Fibroblast of skin of right biceps (primary cell): Measurements from ENCODE around the gene DNAH6.
"Not testable (repeated sequence)": the region's sequence is repeated elsewhere in the genome, so short reads cannot be mapped to it uniquely, and the experiment has no call there.

ENCODE experiments used
- DNase-seq: peaks from one replicate; pipeline ENCODE4 v3.0.0-alpha.2; 2013

The DNAH6 gene

GRCh38 chr2:84516234-84516986 lies at the start of gene DNAH6:
Gene DNAH6 (plus strand): TSS chr2:84516498. CDS start chr2:84517827, 1,329 bp downstream.
- DNase-seq = peak; percentile 92

GRCh38 chr2:84467389-84467788 lies 48.9 kb upstream of the DNAH6 start:
- DNase-seq = no peak

- DNase-seq = peak; percentile 36
Observed at GRCh38 chr2:84472423-84472822, 43.9 kb upstream of the DNAH6 start.

- DNase-seq = no peak
Observed at GRCh38 chr2:84472856-84473565, 43.3 kb upstream of the DNAH6 start.

- no peak for DNase-seq
Observed at GRCh38 chr2:84474176-84474575, 42.1 kb upstream of the DNAH6 start.

GRCh38 chr2:84477886-84478285 lies 38.4 kb upstream of the DNAH6 start:
- DNase-seq = no peak

- DNase-seq = no peak
Observed at GRCh38 chr2:84478867-84479266, 37.4 kb upstream of the DNAH6 start.

GRCh38 chr2:84481702-84482101 lies 34.6 kb upstream of the DNAH6 start:
- peak; percentile 77 for DNase-seq

- no peak for DNase-seq
Observed at GRCh38 chr2:84482603-84483002, 33.7 kb upstream of the DNAH6 start.

- DNase-seq = no peak
Observed at GRCh38 chr2:84483320-84483719, 33.0 kb upstream of the DNAH6 start.

GRCh38 chr2:84486441-84487115 lies 29.7 kb upstream of the DNAH6 start:
- DNase-seq = peak; percentile 41

- peak; percentile 62 for DNase-seq
Observed at GRCh38 chr2:84487298-84487996, 28.9 kb upstream of the DNAH6 start.

GRCh38 chr2:84491256-84491655 lies 25.0 kb upstream of the DNAH6 start:
- no peak for DNase-seq

GRCh38 chr2:84491741-84492140 lies 24.6 kb upstream of the DNAH6 start:
- no peak for DNase-seq

GRCh38 chr2:84492571-84492970 lies 23.7 kb upstream of the DNAH6 start:
- no peak for DNase-seq

GRCh38 chr2:84493514-84493913 lies 22.8 kb upstream of the DNAH6 start:
- peak; percentile 97 for DNase-seq

GRCh38 chr2:84494070-84494469 lies 22.2 kb upstream of the DNAH6 start:
- peak; percentile 74 for DNase-seq

GRCh38 chr2:84495539-84496146 lies 20.7 kb upstream of the DNAH6 start:
- DNase-seq = peak; percentile 71

GRCh38 chr2:84496386-84496785 lies 19.9 kb upstream of the DNAH6 start:
- no peak for DNase-seq

- DNase-seq = no peak
Observed at GRCh38 chr2:84497285-84497684, 19.0 kb upstream of the DNAH6 start.

- DNase-seq = no peak
Observed at GRCh38 chr2:84498150-84498799, 18.0 kb upstream of the DNAH6 start.

- DNase-seq = not testable (repeated sequence)
Observed at GRCh38 chr2:84511024-84511423, 5.3 kb upstream of the DNAH6 start.
